Measurements from ENCODE around the gene GPSM3.

GRCh38 chr6:32226434-32226833 is 34.0 kb upstream of the GPSM3 start:
- TF ChIP-seq CTCF (IDR thresholded peaks at IDR 0.05): no peak
- TF ChIP-seq POLR2A (IDR thresholded peaks at IDR 0.05; ENCODE audit: low read depth): no peak
- TF ChIP-seq POLR2AphosphoS5 (IDR thresholded peaks at IDR 0.05): no peak
- no peak for TF ChIP-seq EP300 (IDR thresholded peaks at IDR 0.05)
